Activated naive CD8-positive, alpha-beta T cell treated with anti-CD3 and anti-CD28 coated beads, Interleukin-2, amount 50 U/mL, for 24 hours (primary cell): ENCODE data around the gene THBS3.
A peak's percentile ranks its signal among the peaks of the same experiment; 100 is the strongest.
"Not testable (repeated sequence)": the region's sequence is repeated elsewhere in the genome, so short reads cannot be mapped to it uniquely, and the experiment has no call there.

ENCODE experiments used
- ATAC-seq: fragments of 150-1000 bp; cut with Tn5 transposase; one replicate; pipeline ENCODE4 v1.10.0; 2021
- DNase-seq: peaks from one replicate; pipeline ENCODE4 v3.0.0; 2021
- H3K27ac Mint-ChIP-seq: one replicate; pipeline ENCODE4 v1.8.0; 2021; ENCODE audit warnings: mild to moderate bottlenecking, mixed read lengths
- H3K27me3 Mint-ChIP-seq: one replicate; pipeline ENCODE4 v1.8.0; 2021; ENCODE audit warnings: mixed read lengths
- H3K36me3 Mint-ChIP-seq: one replicate; pipeline ENCODE4 v1.8.0; 2021; ENCODE audit warnings: low read depth, mixed read lengths
- H3K4me1 Mint-ChIP-seq: one replicate; pipeline ENCODE4 v1.8.0; 2021; ENCODE audit warnings: mixed read lengths
- H3K4me3 Mint-ChIP-seq: one replicate; pipeline ENCODE4 v1.8.0; 2021; ENCODE audit warnings: mild to moderate bottlenecking, moderate library complexity, mixed read lengths
- H3K9me3 Mint-ChIP-seq: one replicate; pipeline ENCODE4 v1.8.0; 2021; ENCODE audit warnings: mixed read lengths

The THBS3 gene

GRCh38 chr1:155244368-155245162, 36.9 kb upstream of the THBS3 start:
- Mint-ChIP-seq H3K27me3 (peaks cover 3% of the 10 kb centered on the region), H3K4me1 (peaks cover 48% of the 10 kb centered on the region)

DNA sequence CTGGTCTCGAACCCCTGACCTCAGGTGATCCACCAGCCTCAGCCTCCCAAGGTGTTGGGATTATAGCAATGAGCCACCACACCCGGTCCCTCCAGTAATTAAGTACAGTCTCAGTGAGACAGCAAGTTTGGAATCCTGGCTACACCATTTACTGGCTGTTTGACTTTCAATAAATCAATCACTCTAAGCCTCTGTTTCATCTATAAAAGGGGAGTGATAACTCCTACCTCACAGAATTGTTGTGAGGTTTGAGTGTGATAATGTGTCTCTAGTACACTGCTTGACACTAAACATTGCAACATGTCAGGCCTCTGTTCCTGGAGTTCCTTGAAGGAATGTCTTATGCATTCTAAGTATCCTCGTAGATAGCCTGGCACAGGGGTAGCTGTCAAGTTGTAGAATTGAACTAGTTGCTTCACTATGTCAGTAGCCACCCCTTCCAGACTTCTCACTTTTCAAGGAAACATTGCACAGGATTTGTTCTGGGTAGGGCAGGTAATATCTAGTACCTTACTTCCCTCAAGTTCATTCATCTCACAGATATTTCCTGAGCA, 35.2 kb upstream of the THBS3 start:
- H3K27me3 Mint-ChIP-seq: peaks cover 3% of the 10 kb centered on the region
- peak overlapping the region; percentile 86 for H3K27ac Mint-ChIP-seq
- H3K4me1 Mint-ChIP-seq: peaks cover 48% of the 10 kb centered on the region
- peak overlapping the region; percentile 81 for H3K4me3 Mint-ChIP-seq
- no peak for ATAC-seq
- H3K36me3 Mint-ChIP-seq: peaks cover 9% of the 10 kb centered on the region
- H3K9me3 Mint-ChIP-seq: peaks cover 4% of the 10 kb centered on the region
- DNase-seq: no peak

More at GRCh38 chr1:155244368-155245162, 36.9 kb upstream of the THBS3 start:
- H3K4me3 Mint-ChIP-seq: peak overlapping the region; percentile 81
- peak overlapping the region; percentile 98 for H3K27ac Mint-ChIP-seq
- ATAC-seq (peak; percentile 96), DNase-seq (peak; percentile 96)
- peaks cover 4% of the 10 kb centered on the region for H3K9me3 Mint-ChIP-seq
- H3K36me3 Mint-ChIP-seq: peaks cover 7% of the 10 kb centered on the region

- Mint-ChIP-seq H3K4me1 (peaks cover 48% of the 10 kb centered on the region), H3K9me3 (peaks cover 4% of the 10 kb centered on the region), H3K27me3 (peaks cover 3% of the 10 kb centered on the region), H3K27ac (peak overlapping the region; percentile 88), H3K36me3 (peaks cover 9% of the 10 kb centered on the region), H3K4me3 (peak overlapping the region; percentile 82)
- DNase-seq (no peak), ATAC-seq (no peak)
Measured at GRCh38 chr1:155241841-155242264, 34.2 kb upstream of the THBS3 start.

DNA sequence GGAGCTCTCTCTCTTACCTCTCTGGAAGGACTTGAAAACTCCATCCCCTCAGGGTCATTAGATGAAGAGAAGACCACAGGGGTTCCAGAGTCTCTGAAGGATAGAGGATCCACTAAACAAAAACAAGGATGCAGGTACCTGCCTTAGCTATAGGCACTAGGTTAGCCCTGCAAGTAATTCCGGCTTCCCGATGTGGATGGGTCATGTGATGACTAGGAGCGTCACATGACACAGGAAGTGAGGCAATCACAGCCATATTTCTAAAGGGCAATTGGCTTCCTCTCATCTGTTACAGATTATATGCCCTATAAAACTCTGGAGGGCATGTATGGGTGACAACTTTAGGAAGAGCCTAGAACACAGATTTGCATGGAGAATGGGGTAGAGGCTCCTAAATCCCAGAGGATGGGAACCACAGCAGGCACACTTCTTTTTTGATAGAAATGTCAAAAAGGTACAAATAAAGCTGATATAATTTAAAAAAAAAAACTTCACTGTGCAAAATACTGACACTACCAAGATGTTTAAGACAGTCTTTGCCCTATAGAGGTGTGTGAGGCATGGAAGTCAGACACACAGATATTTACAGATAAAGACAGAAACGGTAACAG, 33.5 kb upstream of the THBS3 start:
- peaks cover 4% of the 10 kb centered on the region for H3K9me3 Mint-ChIP-seq
- ATAC-seq (peak; percentile 48), DNase-seq (peak; percentile 66)
- peaks cover 48% of the 10 kb centered on the region for H3K4me1 Mint-ChIP-seq
- peak overlapping the region; percentile 88 for H3K27ac Mint-ChIP-seq
- peaks cover 3% of the 10 kb centered on the region for H3K27me3 Mint-ChIP-seq
- peak overlapping the region; percentile 82 for H3K4me3 Mint-ChIP-seq
- peaks cover 11% of the 10 kb centered on the region for H3K36me3 Mint-ChIP-seq

DNA sequence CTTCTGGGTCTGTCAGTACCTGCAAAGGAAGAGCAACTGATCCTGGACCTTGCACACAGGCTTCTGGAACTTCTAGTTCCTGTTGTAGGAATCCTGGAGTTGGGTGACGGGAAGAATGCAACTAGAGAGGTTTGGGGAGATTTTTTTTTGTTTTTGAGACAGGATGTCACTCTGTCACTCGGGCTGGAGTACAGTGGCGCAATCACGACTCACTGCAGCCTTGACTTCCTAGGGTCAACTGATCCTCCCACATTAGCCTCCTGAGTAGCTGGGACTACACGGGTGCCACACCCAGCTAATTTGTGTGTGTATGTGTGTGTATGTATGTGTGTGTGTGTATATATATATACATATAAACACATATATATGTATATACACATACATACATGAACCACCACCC, 28.8 kb upstream of the THBS3 start:
- H3K4me3 Mint-ChIP-seq: no peak overlapping the region
- H3K27ac Mint-ChIP-seq: no peak overlapping the region
- ATAC-seq: no peak
- no peak for DNase-seq
- no peaks in the 10 kb centered on the region for H3K27me3 Mint-ChIP-seq
- peaks cover 13% of the 10 kb centered on the region for H3K4me1 Mint-ChIP-seq
- H3K9me3 Mint-ChIP-seq: no peaks in the 10 kb centered on the region
- H3K36me3 Mint-ChIP-seq: peaks cover 13% of the 10 kb centered on the region

DNA sequence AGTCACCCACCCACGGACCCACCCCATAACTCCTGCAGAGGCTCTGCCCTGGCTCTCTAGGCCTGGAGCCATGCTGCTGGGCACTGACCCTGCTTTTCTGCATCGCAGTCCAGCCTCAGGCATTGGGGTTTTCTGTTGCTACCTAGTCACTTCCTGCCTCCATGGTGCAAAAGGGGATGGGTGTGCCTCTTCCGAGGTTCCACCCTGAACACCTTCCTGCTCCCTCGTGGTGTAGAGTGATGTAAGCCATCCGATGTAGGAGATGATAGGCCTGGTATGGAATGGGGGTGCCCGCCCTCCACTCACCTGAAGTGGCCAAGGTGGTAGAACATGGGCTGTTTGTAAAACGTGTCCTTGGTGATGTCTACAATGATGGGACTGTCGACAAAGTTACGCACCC, 27.7 kb upstream of the THBS3 start:
- not testable (repeated sequence) for ATAC-seq, H3K27ac Mint-ChIP-seq, H3K4me1 Mint-ChIP-seq, DNase-seq, H3K27me3 Mint-ChIP-seq, H3K9me3 Mint-ChIP-seq, H3K4me3 Mint-ChIP-seq
- H3K36me3 Mint-ChIP-seq: peaks cover 11% of the 10 kb centered on the region

- not testable (repeated sequence) for ATAC-seq, H3K36me3 Mint-ChIP-seq, H3K4me3 Mint-ChIP-seq, H3K27ac Mint-ChIP-seq, H3K27me3 Mint-ChIP-seq, H3K9me3 Mint-ChIP-seq, H3K4me1 Mint-ChIP-seq, DNase-seq
Measured at GRCh38 chr1:155233502-155233901, 25.8 kb upstream of the THBS3 start.

- H3K4me3 Mint-ChIP-seq, H3K27me3 Mint-ChIP-seq, H3K9me3 Mint-ChIP-seq, H3K27ac Mint-ChIP-seq, DNase-seq, H3K36me3 Mint-ChIP-seq, ATAC-seq: not testable (repeated sequence)
- peaks cover 15% of the 10 kb centered on the region for H3K4me1 Mint-ChIP-seq
Measured at GRCh38 chr1:155232001-155232978, 24.6 kb upstream of the THBS3 start.

GRCh38 chr1:155231302-155231701, 23.6 kb upstream of the THBS3 start:
- H3K4me3 Mint-ChIP-seq, DNase-seq, H3K27me3 Mint-ChIP-seq, H3K27ac Mint-ChIP-seq, H3K9me3 Mint-ChIP-seq, H3K36me3 Mint-ChIP-seq, ATAC-seq: not testable (repeated sequence)
- peaks cover 18% of the 10 kb centered on the region for H3K4me1 Mint-ChIP-seq

- no peak for ATAC-seq
- H3K4me3 Mint-ChIP-seq: peak overlapping the region; percentile 95
- no peak for DNase-seq
- H3K36me3 Mint-ChIP-seq: peaks cover 12% of the 10 kb centered on the region
- H3K27me3 Mint-ChIP-seq: no peaks in the 10 kb centered on the region
- peaks cover 38% of the 10 kb centered on the region for H3K4me1 Mint-ChIP-seq
- H3K9me3 Mint-ChIP-seq: no peaks in the 10 kb centered on the region
- peak overlapping the region; percentile 89 for H3K27ac Mint-ChIP-seq
Measured at GRCh38 chr1:155228096-155228427, 20.4 kb upstream of the THBS3 start.

DNA sequence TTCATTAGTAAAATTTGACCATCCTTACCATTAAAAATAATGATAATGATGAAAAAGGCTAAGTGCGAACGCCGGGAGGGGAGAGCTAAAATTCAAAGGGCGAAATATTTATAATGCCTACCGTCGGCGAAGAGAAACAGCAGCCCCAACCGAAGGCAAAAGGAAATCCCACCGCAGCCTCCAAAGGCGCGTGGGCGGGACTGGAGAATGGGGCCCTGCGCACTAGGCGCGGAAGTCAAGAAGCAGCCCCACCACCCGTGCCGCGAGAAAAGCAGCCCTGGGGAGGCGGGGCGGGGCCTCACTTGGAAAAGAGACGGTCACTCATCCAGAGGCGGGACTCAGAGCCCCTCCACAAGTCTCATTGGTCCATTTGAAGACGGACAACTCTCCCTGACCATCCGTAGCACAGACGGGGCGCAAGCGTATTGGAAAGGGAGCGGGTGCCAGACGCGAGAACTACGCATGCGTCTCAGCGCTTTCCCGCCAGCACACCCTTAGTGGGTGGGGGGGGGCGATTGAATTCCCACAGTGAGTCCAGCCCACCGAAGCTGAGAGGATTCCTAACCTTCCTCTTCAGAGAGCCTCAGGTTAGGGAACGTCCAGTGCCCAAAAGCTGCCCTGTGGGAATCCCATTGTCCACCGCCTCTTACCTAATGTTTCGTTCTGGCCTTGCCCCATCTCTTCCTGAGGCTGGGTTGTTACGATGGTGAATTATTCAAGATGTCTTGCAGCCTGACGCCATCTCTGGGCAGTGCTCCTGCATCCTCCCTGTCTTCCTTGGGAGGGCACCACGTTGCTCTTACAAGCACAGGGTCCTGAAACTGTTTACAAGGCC, 19.8 kb upstream of the THBS3 start:
- Mint-ChIP-seq H3K27me3 (no peaks in the 10 kb centered on the region), H3K9me3 (no peaks in the 10 kb centered on the region), H3K4me3 (peak overlapping the region; percentile 95), H3K4me1 (peaks cover 38% of the 10 kb centered on the region), H3K27ac (peak overlapping the region; percentile 89), H3K36me3 (peaks cover 12% of the 10 kb centered on the region)
- ATAC-seq: peak; percentile 95
- peak; percentile 99 for DNase-seq

GRCh38 chr1:155226910-155227260, 19.2 kb upstream of the THBS3 start:
- Mint-ChIP-seq H3K36me3 (peaks cover 12% of the 10 kb centered on the region), H3K9me3 (no peaks in the 10 kb centered on the region), H3K4me1 (peaks cover 38% of the 10 kb centered on the region), H3K4me3 (peak overlapping the region; percentile 95), H3K27me3 (no peaks in the 10 kb centered on the region), H3K27ac (peak overlapping the region; percentile 89)
- ATAC-seq (peak; percentile 31), DNase-seq (peak; percentile 59)

- peak; percentile 40 for ATAC-seq
- Mint-ChIP-seq H3K4me1 (peaks cover 38% of the 10 kb centered on the region), H3K27ac (peak overlapping the region; percentile 89)
Measured at GRCh38 chr1:155226188-155226909, 18.7 kb upstream of the THBS3 start.

More at GRCh38 chr1:155226188-155226909, 18.7 kb upstream of the THBS3 start:
- Mint-ChIP-seq H3K27me3 (no peaks in the 10 kb centered on the region), H3K36me3 (peaks cover 12% of the 10 kb centered on the region), H3K4me3 (peak overlapping the region; percentile 95), H3K9me3 (no peaks in the 10 kb centered on the region)
- DNase-seq: peak; percentile 84
